Stomach (tissue), 9 donors: ENCODE data around the gene GDPD2. TPM values are rescaled to one million over a fixed set of nuclear protein-coding genes. Genes with fewer than 3 reads are reported as not detected.

Experiments used
- DNase-seq, 2 donors: peaks; one replicate each; pipeline versions ENCODE4 v3.0.0 to v3.0.0-alpha.2; 2013 to 2019
- H3K27ac ChIP-seq, 5 donors: fragments of 200-600 bp in 4 of 5; sonication (generic) in 4 of 5; one replicate each; pipeline ENCODE4 v1.5.1; 2013 to 2019; ENCODE audit warnings: mild to moderate bottlenecking in 1 of 5, moderate library complexity in 1 of 5
- H3K27me3 ChIP-seq, 3 donors: fragments of 200-600 bp; sonication (generic); one replicate each; pipeline ENCODE4 v1.5.1; 2017 to 2019; ENCODE audit warnings: mixed run types in 1 of 3
- H3K36me3 ChIP-seq, 4 donors: fragments of 200-600 bp; sonication (generic); 1 replicate in 3 of 4; 2 replicates in 1 of 4; pipeline ENCODE4 v1.5.1; 2016 to 2019
- H3K4me1 ChIP-seq, 4 donors: fragments of 200-600 bp; sonication (generic); one replicate each; pipeline ENCODE4 v1.5.1; 2016 to 2019
- H3K4me3 ChIP-seq, 4 donors: fragments of 200-600 bp; sonication (generic) in 3 of 4; one replicate each; pipeline ENCODE4 v1.5.1; 2016 to 2019; ENCODE audit warnings: mild to moderate bottlenecking in 1 of 4
- H3K9me3 ChIP-seq, 4 donors: fragments of 200-600 bp; sonication (generic); one replicate each; pipeline ENCODE4 v1.5.1; 2016 to 2019
- EP300 ChIP-seq: sonication (generic); formaldehyde crosslinking; IDR thresholded peaks from one replicate; pipeline ENCODE4 v1.6.1; 2017; ENCODE audit warnings: antibody characterized with exemption
- POLR2A ChIP-seq, 4 donors: fragments of 450-650 bp; IDR thresholded peaks; one replicate each; pipeline ENCODE4 v1.6.1; 2016; ENCODE audit warnings: antibody characterized with exemption in 4 of 4, control low read depth in 2 of 4, mild to moderate bottlenecking in 1 of 4, moderate library complexity in 1 of 4
- POLR2AphosphoS5 ChIP-seq, 3 donors: sonication (generic); formaldehyde crosslinking; IDR thresholded peaks; one replicate each; pipeline ENCODE4 v1.6.1; 2016; ENCODE audit warnings: antibody characterized with exemption in 3 of 3
- WGBS, 5 donors: extraction: QIAGEN DNeasy Blood & Tissue Kit in 3 of 5; methylation state at CpG; one replicate each; pipeline versions ENCODE4 v1.1.5 to v1.1.7; 2013 to 2018; 5-methylcytosine and 5-hydroxymethylcytosine counted together
- intact Hi-C: fragments of 100-400 bp; cut with DNase I; formaldehyde crosslinking; loops from one replicate; pipeline ENCODE4 v1.15.1; 2023; ENCODE audit warnings: low total_unique reads
- polyA plus RNA-seq, 3 donors: library from polyadenylated mRNA; stranded (reverse); fragments of 200-250 nt; gene quantifications; one replicate each; pipeline ENCODE4 v1.2.3, GENCODE V29; 2013
- total RNA-seq, 5 donors: library from RNA; depleted of rRNA; stranded (reverse); fragments of >200 nt; gene quantifications; one replicate each; pipeline versions ENCODE4 v1.1.0 to v1.2.3, GENCODE V29; 2014 to 2016
- TF ChIP-seq, protein P1 (sequence below), 7 experiments: fragments of 450-650 bp in 4 of 7; fragments of 200-600 bp in 3 of 7; sonication (generic) in 3 of 7; IDR thresholded peaks; one replicate each; pipeline ENCODE4 v1.5.1; 2016 to 2019; ENCODE audit warnings: antibody characterized with exemption in 7 of 7, control low read depth in 2 of 7, mild to moderate bottlenecking in 1 of 7
- donor health status: healthy with polysubstance abuse.
- donor health status: Bipolar disorder and iron deficiency.
- donor health status: healthy.

Gene GDPD2
- total and polyA plus RNA-seq, 8 donors = 0.18 to 18.2 (median 1.3) TPM; not detected in 5

- no peak for DNase-seq
- H3K27me3 ChIP-seq = peaks cover 0 to 19% (median 5%) of the 10 kb centered on the region in 3 donors
- WGBS, 5 donors = 63 to 80% (median 70%) methylated on average over 2 of the region's 2 CpGs
- H3K4me1 ChIP-seq = no peaks in the 10 kb centered on the region
- no peak overlapping the region for H3K4me3 ChIP-seq
- H3K36me3 ChIP-seq = no peaks in the 10 kb centered on the region
- intact Hi-C loops = no loop called here
- H3K9me3 ChIP-seq = no peaks in the 10 kb centered on the region
- H3K27ac ChIP-seq = no peak overlapping the region
- TF ChIP-seq EP300 = no peak
- no peak for TF ChIP-seq POLR2AphosphoS5 (IDR thresholded peaks at IDR 0.05)
- no peak for TF ChIP-seq POLR2A (IDR thresholded peaks at IDR 0.05)
- TF ChIP-seq, protein P1, sequence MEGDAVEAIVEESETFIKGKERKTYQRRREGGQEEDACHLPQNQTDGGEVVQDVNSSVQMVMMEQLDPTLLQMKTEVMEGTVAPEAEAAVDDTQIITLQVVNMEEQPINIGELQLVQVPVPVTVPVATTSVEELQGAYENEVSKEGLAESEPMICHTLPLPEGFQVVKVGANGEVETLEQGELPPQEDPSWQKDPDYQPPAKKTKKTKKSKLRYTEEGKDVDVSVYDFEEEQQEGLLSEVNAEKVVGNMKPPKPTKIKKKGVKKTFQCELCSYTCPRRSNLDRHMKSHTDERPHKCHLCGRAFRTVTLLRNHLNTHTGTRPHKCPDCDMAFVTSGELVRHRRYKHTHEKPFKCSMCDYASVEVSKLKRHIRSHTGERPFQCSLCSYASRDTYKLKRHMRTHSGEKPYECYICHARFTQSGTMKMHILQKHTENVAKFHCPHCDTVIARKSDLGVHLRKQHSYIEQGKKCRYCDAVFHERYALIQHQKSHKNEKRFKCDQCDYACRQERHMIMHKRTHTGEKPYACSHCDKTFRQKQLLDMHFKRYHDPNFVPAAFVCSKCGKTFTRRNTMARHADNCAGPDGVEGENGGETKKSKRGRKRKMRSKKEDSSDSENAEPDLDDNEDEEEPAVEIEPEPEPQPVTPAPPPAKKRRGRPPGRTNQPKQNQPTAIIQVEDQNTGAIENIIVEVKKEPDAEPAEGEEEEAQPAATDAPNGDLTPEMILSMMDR (IDR thresholded peaks at IDR 0.05) = no peak
These were observed 4.3 kb downstream of the GDPD2 start for GRCh38 chrX:70427365-70427764.

DNA sequence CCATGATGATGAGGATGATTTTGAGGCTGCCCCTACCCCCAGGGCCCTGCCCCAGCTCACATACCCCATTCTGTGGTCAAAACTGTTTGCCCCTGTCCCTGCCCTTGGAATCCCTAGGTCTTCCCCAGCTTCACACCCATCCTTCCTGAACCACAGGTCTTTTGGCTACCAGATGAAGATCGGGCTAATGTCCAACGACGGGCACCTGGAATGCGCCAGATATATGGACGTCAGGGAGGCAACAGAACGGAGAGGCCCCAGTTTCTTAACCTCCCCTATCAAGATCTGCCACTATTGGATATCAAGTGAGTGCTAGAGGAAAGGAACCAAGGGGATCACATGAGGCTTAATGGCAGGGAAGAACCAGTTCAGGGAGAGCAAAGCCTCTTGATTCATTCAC lies 6.6 kb downstream of the GDPD2 start:
- peaks cover 0 to 4% (median 0%) of the 10 kb centered on the region in 3 donors for H3K27me3 ChIP-seq
- H3K27ac ChIP-seq = no peak overlapping the region
- TF ChIP-seq, protein P1 (IDR thresholded peaks at IDR 0.05) = no peak
- no peak for TF ChIP-seq POLR2A (IDR thresholded peaks at IDR 0.05)
- TF ChIP-seq POLR2AphosphoS5 (IDR thresholded peaks at IDR 0.05) = no peak
- no peak for TF ChIP-seq EP300
- no peaks in the 10 kb centered on the region for H3K36me3 ChIP-seq
- H3K9me3 ChIP-seq = no peaks in the 10 kb centered on the region
- intact Hi-C loops = no loop called here
- H3K4me1 ChIP-seq = peaks cover 0 to 2% (median under 1%) of the 10 kb centered on the region in 4 donors
- 81 to 94% (median 92%) methylated on average over 6 of the region's 6 CpGs for WGBS, 5 donors
- DNase-seq = no peak
- no peak overlapping the region for H3K4me3 ChIP-seq

- Histone ChIP-seq H3K27me3 (peaks cover 0 to 6% (median 0%) of the 10 kb centered on the region in 3 donors), H3K36me3 (no peaks in the 10 kb centered on the region), H3K27ac (peak overlapping the region; percentile 73 to 85 (median 77)), H3K9me3 (no peaks in the 10 kb centered on the region), H3K4me3 (peak overlapping the region; percentile 51 to 63 (median 58)), H3K4me1 (peaks cover 0 to 9% (median 4%) of the 10 kb centered on the region in 4 donors)
- DNase-seq = no peak
- TF ChIP-seq POLR2AphosphoS5 (IDR thresholded peaks at IDR 0.05) (no peak), EP300 (no peak), POLR2A (IDR thresholded peaks at IDR 0.05) (no peak)
- intact Hi-C loops = no loop called here
- WGBS, 5 donors = 43 to 69% (median 56%) methylated on average over 13 to 15 of the region's 15 CpGs
These were observed 10.1 kb downstream of the GDPD2 start for GRCh38 chrX:70432936-70433847.

- peaks cover 0 to 6% (median 0%) of the 10 kb centered on the region in 3 donors for H3K27me3 ChIP-seq
- DNase-seq = peak; percentile 82 to 93
- TF ChIP-seq, protein P1 (IDR thresholded peaks at IDR 0.05) = peak in 5 of 7 experiments; percentile 51 to 68 (median 60)
- TF ChIP-seq POLR2A (IDR thresholded peaks at IDR 0.05) (no peak), POLR2AphosphoS5 (IDR thresholded peaks at IDR 0.05) (peak in 1 of 3 donors; percentile 41), EP300 (no peak)
- no peaks in the 10 kb centered on the region for H3K9me3 ChIP-seq
- H3K4me3 ChIP-seq = peak overlapping the region; percentile 51 to 63 (median 58)
- 0 to 37% (median 6%) methylated on average over 3 to 37 of the region's 37 CpGs for WGBS, 5 donors
- peaks cover 0 to 9% (median 4%) of the 10 kb centered on the region in 4 donors for H3K4me1 ChIP-seq
- no peaks in the 10 kb centered on the region for H3K36me3 ChIP-seq
- intact Hi-C loops = no loop called here
- peak overlapping the region; percentile 73 to 85 (median 77) for H3K27ac ChIP-seq
These were observed 10.8 kb downstream of the GDPD2 start for GRCh38 chrX:70433848-70434351.
